Endothelial cell of umbilical vein (primary cell): Measurements from ENCODE around the gene AMIGO2. TPM values are rescaled to one million over a fixed set of nuclear protein-coding genes. Genes with fewer than 3 reads are reported as not detected.

Experiments
- BruUV-seq: library from RNA; stranded (reverse); fragments of 400-500 nt; replicated peaks from 2 replicates; lab custom pipeline; 2021; lab: Mats Ljungman, UMichigan
- CTCF ChIA-PET: fragments of 300-600, 350-600 bp; sonication (Branson Sonifier 250); formaldehyde crosslinking; loops from one replicate; lab custom pipeline; 2021; ENCODE audit warnings: antibody characterized with exemption, inconsistent platforms; lab: Charles Lee
- POLR2A ChIA-PET: fragments of 300-600, 350-600 bp; sonication (Branson Sonifier 250); formaldehyde crosslinking; loops from one replicate; lab custom pipeline; 2021; ENCODE audit warnings: antibody characterized with exemption, inconsistent platforms; lab: Charles Lee
- DNase-seq: peaks from one replicate; pipeline ENCODE4 v3.0.0-alpha.2; 2011; ENCODE audit warnings: low read depth, low spot score
- FAIRE-seq: peaks from 2 replicates; lab custom pipeline; 2011; peaks lifted over from hg19 to GRCh38; lab: Jason Lieb, UNC
- H2AFZ ChIP-seq: 2 replicates; pipeline ENCODE4 v1.6.0; 2012; ENCODE audit warnings: low read depth, low read length, control low read depth, inconsistent platforms
- H3K27ac ChIP-seq: 2 replicates; pipeline ENCODE4 v1.5.1; 2011; ENCODE audit warnings: low read depth, mild to moderate bottlenecking, control low read depth, low read length, moderate library complexity; ENCODE audit not compliant: insufficient read depth
- H3K27me3 ChIP-seq, 2 experiments: 2 replicates each; pipeline versions ENCODE4 v1.6.0 to v1.6.1; 2011; ENCODE audit warnings: low read length in 2 of 2, mixed read lengths in 1 of 2; ENCODE audit not compliant: control insufficient read depth in 2 of 2, insufficient read depth in 2 of 2
- H3K36me3 ChIP-seq, 2 experiments: 2 replicates in 1 of 2; 3 replicates in 1 of 2; pipeline ENCODE4 v1.5.1; 2011; ENCODE audit warnings: low read length in 2 of 2, mild to moderate bottlenecking in 1 of 2, moderate library complexity in 1 of 2; ENCODE audit not compliant: control insufficient read depth in 2 of 2, insufficient read depth in 2 of 2; ENCODE audit errors: extremely low read depth in 1 of 2
- H3K4me1 ChIP-seq: 3 replicates; pipeline ENCODE4 v1.5.1; 2011; ENCODE audit warnings: mild to moderate bottlenecking, low read length; ENCODE audit not compliant: control insufficient read depth, insufficient read depth; ENCODE audit errors: extremely low read depth
- H3K4me2 ChIP-seq: 2 replicates; pipeline ENCODE4 v1.6.1; 2011; ENCODE audit warnings: low read length, control low read depth, mixed read lengths; ENCODE audit not compliant: insufficient read depth
- H3K4me3 ChIP-seq, 3 experiments: fragments of 200-600 bp in 1 of 3; sonication (generic), shearing (Covaris generic) in 1 of 3; replicated peaks in 1 of 3; 2 replicates each; pipeline ENCODE4 v1.5.1; 2011 to 2016; ENCODE audit warnings: control low read depth in 3 of 3, low read length in 3 of 3, mild to moderate bottlenecking in 2 of 3, inconsistent platforms in 1 of 3, low read depth in 1 of 3, moderate library complexity in 1 of 3; ENCODE audit not compliant: insufficient read depth in 1 of 3
- H3K79me2 ChIP-seq: 2 replicates; pipeline ENCODE4 v1.6.0; 2012; ENCODE audit warnings: low read length, inconsistent platforms; ENCODE audit not compliant: control insufficient read depth, insufficient read depth
- H3K9ac ChIP-seq: replicated peaks from 2 replicates; pipeline ENCODE3; 2011; ENCODE audit warnings: low read length, control low read depth; ENCODE audit not compliant: insufficient read depth; ENCODE audit errors: extremely low read depth
- H3K9me1 ChIP-seq: replicated peaks from 3 replicates; pipeline ENCODE4 v1.6.0; 2011; ENCODE audit warnings: mild to moderate bottlenecking, low read length; ENCODE audit not compliant: control insufficient read depth, insufficient read depth; ENCODE audit errors: extremely low read depth
- H3K9me3 ChIP-seq: replicated peaks from 2 replicates; pipeline ENCODE4 v1.5.1; 2012; ENCODE audit warnings: low read length, inconsistent platforms; ENCODE audit not compliant: control insufficient read depth, insufficient read depth
- H4K20me1 ChIP-seq: replicated peaks from 2 replicates; pipeline ENCODE3; 2011; ENCODE audit warnings: mild to moderate bottlenecking, low read length; ENCODE audit not compliant: control insufficient read depth, insufficient read depth; ENCODE audit errors: extremely low read depth
- EZH2 ChIP-seq: IDR thresholded peaks from 2 replicates; pipeline ENCODE4 v1.6.1; 2012; ENCODE audit warnings: borderline replicate concordance, low read depth, mild to moderate bottlenecking, moderate library complexity, low read length, inconsistent platforms; ENCODE audit not compliant: severe bottlenecking
- FOS ChIP-seq: IDR thresholded peaks from 2 replicates; pipeline ENCODE4 v1.6.1; 2011; ENCODE audit warnings: mild to moderate bottlenecking, low read length, moderate library complexity, borderline replicate concordance; ENCODE audit not compliant: insufficient read depth
- GATA2 ChIP-seq: IDR thresholded peaks from 2 replicates; pipeline ENCODE4 v1.7.0; 2011; ENCODE audit warnings: low read depth, mild to moderate bottlenecking, moderate library complexity, mixed read lengths, low read length; ENCODE audit not compliant: insufficient read length, insufficient read depth
- JUN ChIP-seq: IDR thresholded peaks from 2 replicates; pipeline ENCODE4 v1.6.1; 2011; ENCODE audit warnings: borderline replicate concordance, low read depth; ENCODE audit not compliant: insufficient read length, insufficient read depth
- MYC ChIP-seq: IDR thresholded peaks from one replicate; pipeline ENCODE4 v1.6.1; 2011; ENCODE audit warnings: mild to moderate bottlenecking, low read depth, low read length
- POLR2A ChIP-seq: IDR thresholded peaks from 2 replicates; pipeline ENCODE4 v1.6.1; 2012; ENCODE audit warnings: low read depth, mild to moderate bottlenecking, control low read depth, low read length
- POLR2AphosphoS5 ChIP-seq: IDR thresholded peaks from 2 replicates; pipeline ENCODE4 v1.6.1; 2012; ENCODE audit warnings: low read depth, mild to moderate bottlenecking, control low read depth, low read length, moderate library complexity; ENCODE audit not compliant: insufficient read depth
- dilution Hi-C: fragments of 300-500 bp; cut with MboI; formaldehyde crosslinking; loops from one replicate; pipeline ENCODE4 v1.15.0; 2019; ENCODE audit warnings: low sequenced_read_pairs; ENCODE audit not compliant: extremely low pct_ligation_motif_present
- intact Hi-C: fragments of 100-400 bp; cut with micrococcal nuclease; formaldehyde crosslinking; loops from one replicate; pipeline ENCODE4 v1.10.0; 2022
- polyA plus RNA-seq, 4 experiments: library from polyadenylated mRNA; depleted of rRNA in 3 of 4; stranded (reverse) in 3 of 4; unstranded in 1 of 4; fragments of >200 nt; gene quantifications; 2 replicates each; pipeline versions ENCODE4 v1.2.1 to v1.2.3, GENCODE V29; 2011 to 2012; ENCODE audit warnings: missing spikeins in 1 of 4
- total RNA-seq: library from RNA; stranded (reverse); gene quantifications from 2 replicates; pipeline ENCODE4 v1.2.3, GENCODE V29; 2021
- TF ChIP-seq, protein P1 (sequence below): IDR thresholded peaks from 2 replicates; pipeline ENCODE4 v1.6.1; 2011; ENCODE audit not compliant: insufficient read depth, insufficient read length
- TF ChIP-seq, protein P2 (sequence below), 2 donors: IDR thresholded peaks; 1 replicate in 1 of 2; 2 replicates in 1 of 2; pipeline ENCODE4 v1.5.1; 2011; ENCODE audit warnings: low read length in 2 of 2, mild to moderate bottlenecking in 2 of 2, moderate library complexity in 2 of 2, control low read depth in 1 of 2, inconsistent platforms in 1 of 2, low read depth in 1 of 2; ENCODE audit not compliant: insufficient read depth in 1 of 2; ENCODE audit errors: extremely low read depth in 1 of 2

AMIGO2 gene
- total and polyA plus RNA-seq, 2 donors (not counting 3 experiments of a cell fraction or from before 2014, with no cell fraction given), result 5.4 to 7.5 TPM

DNA sequence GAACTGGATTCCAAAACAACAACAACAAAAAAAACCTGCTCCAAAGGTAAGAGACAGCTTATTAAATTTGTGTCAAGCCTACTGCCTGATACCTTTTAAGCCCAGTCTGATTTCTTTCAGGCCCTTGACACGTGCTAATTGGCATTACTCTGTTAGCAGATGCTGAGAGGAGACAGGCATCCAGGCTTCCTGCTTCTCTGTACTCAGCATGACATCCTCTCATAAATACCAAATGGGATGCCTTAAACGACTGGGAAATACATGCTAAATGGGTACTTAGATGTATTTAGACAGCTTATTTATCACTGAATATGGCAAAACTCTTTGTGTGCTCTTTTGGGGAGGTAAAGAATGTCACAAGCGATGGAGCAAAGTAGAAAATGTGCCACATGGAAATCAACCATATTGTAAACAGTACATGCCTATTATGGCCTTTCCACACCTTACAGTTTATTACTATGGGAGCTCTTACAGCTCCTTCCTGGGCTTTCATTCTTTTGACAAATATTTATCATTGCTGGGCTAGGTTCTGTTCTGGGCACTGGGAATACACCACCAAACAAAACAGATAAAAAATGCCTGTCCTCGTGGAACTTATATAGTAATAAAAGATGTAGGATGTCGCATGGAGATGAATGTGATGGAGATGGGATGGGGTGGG is 11.9 kb downstream of the AMIGO2 start:
- no peak for FAIRE-seq
- no TSS peak for BruUV-seq
- DNase-seq, result no peak
- no peak overlapping the region for H3K4me3 ChIP-seq
- no peak overlapping the region for H2AFZ ChIP-seq
- no peaks in the 10 kb centered on the region for H3K36me3 ChIP-seq
- H3K9me1 ChIP-seq, result no peaks in the 10 kb centered on the region
- POLR2A ChIA-PET, result no interaction called here
- CTCF ChIA-PET, result interaction anchor here (0.6 to 7.0 kb wide), 3 partner anchors 35 to 424 kb away, joined by 5 to 47 read pairs (median 31); no protein-coding TSS in a partner anchor
- no peaks in the 10 kb centered on the region for H3K4me1 ChIP-seq
- H3K79me2 ChIP-seq, result no peaks in the 10 kb centered on the region
- no peaks in the 10 kb centered on the region for H4K20me1 ChIP-seq
- dilution Hi-C loops (no loop called here), intact Hi-C loops (no loop called here)
- H3K9me3 ChIP-seq, result no peaks in the 10 kb centered on the region
- H3K27ac ChIP-seq, result no peak overlapping the region
- no peaks in the 10 kb centered on the region for H3K27me3 ChIP-seq
- H3K9ac ChIP-seq, result no peak overlapping the region
- H3K4me2 ChIP-seq, result no peak overlapping the region
- TF ChIP-seq GATA2, result no peak
- TF ChIP-seq POLR2AphosphoS5, result no peak
- no peak for TF ChIP-seq EZH2
- TF ChIP-seq, protein P1, sequence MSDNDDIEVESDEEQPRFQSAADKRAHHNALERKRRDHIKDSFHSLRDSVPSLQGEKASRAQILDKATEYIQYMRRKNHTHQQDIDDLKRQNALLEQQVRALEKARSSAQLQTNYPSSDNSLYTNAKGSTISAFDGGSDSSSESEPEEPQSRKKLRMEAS, result no peak
- TF ChIP-seq, protein P2, sequence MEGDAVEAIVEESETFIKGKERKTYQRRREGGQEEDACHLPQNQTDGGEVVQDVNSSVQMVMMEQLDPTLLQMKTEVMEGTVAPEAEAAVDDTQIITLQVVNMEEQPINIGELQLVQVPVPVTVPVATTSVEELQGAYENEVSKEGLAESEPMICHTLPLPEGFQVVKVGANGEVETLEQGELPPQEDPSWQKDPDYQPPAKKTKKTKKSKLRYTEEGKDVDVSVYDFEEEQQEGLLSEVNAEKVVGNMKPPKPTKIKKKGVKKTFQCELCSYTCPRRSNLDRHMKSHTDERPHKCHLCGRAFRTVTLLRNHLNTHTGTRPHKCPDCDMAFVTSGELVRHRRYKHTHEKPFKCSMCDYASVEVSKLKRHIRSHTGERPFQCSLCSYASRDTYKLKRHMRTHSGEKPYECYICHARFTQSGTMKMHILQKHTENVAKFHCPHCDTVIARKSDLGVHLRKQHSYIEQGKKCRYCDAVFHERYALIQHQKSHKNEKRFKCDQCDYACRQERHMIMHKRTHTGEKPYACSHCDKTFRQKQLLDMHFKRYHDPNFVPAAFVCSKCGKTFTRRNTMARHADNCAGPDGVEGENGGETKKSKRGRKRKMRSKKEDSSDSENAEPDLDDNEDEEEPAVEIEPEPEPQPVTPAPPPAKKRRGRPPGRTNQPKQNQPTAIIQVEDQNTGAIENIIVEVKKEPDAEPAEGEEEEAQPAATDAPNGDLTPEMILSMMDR (IDR thresholded peaks at IDR 0.05; ENCODE audit: extremely low read depth in 1 of 2, insufficient read depth in 1 of 2, low read depth in 1 of 2, low read length in 2 of 2), result no peak
- no peak for TF ChIP-seq POLR2A
- no peak for TF ChIP-seq JUN
- no peak for TF ChIP-seq FOS
- no peak for TF ChIP-seq MYC
